ENCODE data around the gene ZNF750.

ZNF750 gene

DNA sequence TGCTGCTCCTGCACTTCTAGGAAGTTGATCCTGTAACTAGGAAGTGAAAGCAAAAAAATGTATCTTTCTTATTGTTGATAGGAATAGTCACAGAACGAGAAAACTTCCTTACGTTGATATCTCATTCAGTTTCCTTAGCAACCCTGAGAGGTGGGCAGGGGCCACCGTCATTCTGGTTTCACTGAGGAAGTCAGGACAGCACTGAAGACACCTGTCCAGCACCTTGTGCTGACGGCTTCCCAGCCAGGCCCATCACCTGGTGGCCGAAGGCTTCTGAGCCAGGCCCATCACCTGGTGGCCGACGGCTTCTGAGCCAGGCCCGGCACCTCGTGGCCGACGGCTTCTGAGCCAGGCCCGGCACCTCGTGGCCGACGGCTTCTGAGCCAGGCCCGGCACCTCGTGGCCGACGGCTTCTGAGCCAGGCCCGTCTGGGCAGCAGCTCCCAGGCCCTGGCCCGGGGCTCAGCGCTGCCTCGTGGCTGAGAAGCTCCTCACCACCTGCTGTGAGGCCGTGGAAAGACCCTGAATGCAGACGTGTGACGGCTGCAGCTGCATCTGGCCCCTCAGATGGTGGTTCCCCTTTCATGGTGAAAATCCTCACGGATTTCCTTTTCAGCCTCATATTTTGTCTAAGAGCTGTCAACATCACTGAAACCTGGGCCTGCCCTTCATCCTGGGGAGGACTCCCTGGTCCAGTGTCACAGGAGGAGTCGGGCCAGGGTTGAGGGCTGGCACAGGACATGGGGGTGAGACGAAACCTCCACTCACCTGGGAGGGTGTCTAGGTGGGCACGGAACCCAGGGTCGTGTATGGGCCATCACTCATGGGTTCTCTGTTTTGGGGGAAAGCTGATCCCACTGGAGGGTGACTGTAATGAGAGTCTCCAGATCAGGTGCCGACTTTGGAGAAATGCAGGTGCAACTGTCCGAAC is 33.0 kb upstream of the ZNF750 start:
- H3K4me3 ChIP-seq (replicated peaks; ENCODE audit: low read depth, low read length), result no peak overlapping the region
- TF ChIP-seq, protein P1, sequence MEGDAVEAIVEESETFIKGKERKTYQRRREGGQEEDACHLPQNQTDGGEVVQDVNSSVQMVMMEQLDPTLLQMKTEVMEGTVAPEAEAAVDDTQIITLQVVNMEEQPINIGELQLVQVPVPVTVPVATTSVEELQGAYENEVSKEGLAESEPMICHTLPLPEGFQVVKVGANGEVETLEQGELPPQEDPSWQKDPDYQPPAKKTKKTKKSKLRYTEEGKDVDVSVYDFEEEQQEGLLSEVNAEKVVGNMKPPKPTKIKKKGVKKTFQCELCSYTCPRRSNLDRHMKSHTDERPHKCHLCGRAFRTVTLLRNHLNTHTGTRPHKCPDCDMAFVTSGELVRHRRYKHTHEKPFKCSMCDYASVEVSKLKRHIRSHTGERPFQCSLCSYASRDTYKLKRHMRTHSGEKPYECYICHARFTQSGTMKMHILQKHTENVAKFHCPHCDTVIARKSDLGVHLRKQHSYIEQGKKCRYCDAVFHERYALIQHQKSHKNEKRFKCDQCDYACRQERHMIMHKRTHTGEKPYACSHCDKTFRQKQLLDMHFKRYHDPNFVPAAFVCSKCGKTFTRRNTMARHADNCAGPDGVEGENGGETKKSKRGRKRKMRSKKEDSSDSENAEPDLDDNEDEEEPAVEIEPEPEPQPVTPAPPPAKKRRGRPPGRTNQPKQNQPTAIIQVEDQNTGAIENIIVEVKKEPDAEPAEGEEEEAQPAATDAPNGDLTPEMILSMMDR (IDR thresholded peaks at IDR 0.05; ENCODE audit: low read depth, low read length, missing control alignments), result no peak
- DNase-seq (ENCODE audit: extremely low read depth, low read depth), result no peak

DNA sequence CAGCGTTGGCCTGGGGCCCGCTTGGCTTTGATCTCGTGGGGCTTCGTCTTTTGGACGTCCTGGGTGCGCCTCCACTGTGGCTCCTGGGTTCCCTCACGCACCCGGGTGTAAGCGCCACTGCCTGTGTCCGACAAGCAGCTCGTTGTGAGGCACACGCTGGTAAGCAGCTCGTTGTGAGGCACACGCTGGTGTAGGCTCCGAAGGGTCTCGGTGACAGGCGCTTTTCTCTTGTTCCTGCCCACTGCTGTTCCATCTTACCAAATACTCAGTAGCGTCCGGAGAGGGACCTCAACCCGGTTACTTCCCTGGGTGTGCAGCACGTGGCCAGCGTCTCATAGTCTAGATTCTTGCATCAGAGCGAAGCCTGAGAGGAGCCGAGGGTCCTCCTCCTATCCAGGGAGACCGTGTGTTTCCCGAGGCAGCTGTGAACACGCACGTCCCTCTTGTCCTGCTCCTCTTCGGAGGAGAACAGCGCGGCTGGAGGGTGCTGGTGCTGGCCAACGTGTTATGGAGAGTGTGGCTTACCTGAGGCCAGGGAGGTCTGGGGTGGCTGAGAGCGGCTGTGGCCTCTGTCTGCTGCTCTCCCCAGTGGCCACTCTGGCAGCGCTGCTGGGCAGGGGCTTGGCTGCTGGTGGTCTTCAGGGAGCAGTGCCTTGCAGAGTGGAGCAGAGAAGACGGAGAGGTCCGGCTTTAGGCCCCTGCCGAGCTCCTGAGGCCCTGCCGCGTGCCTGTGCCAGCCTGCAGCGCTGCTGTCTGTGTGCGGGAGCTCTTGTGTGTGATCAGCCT is 32.1 kb upstream of the ZNF750 start:
- DNase-seq (ENCODE audit: extremely low read depth, low read depth), result no peak
- H3K4me3 ChIP-seq (replicated peaks; ENCODE audit: low read depth, low read length), result no peak overlapping the region
- TF ChIP-seq, protein P1 (IDR thresholded peaks at IDR 0.05; ENCODE audit: low read depth, low read length, missing control alignments), result no peak

DNA sequence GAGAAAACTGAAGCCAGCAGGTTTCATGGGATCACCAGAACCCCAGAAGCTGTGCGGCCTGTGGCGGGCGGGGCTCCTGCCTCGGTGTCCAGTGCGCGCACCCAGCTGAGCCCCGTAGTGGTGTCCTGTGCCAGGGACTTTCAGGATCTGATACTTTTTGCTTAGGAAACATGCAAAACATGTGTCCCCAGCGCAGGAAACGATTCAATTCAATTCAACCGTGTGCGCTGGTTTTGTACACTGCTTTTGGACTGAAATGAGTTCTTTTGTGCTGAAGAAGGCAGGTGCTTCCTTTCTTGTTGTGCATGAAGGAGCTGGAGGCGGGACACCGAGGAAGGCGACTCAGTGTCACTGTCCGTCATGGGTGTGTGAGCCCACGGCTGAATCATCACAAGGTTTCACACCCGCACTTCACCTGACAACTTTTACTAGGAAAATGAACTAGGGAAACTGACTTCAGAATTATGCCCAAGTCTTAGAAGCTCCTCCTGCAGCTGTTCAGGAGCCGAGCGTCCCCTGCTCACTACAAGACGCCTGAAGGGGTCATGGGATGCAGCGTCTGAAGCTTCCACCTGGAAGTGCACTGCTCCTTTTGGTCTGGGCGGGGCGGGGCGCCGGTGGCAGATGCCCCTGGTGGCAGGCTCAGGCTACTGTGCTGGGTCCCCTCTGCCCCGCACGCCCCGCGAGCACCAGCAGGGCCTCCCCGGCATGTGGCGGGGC is 31.4 kb upstream of the ZNF750 start:
- TF ChIP-seq, protein P1 (IDR thresholded peaks at IDR 0.05; ENCODE audit: low read depth, low read length, missing control alignments), result no peak
- no peak overlapping the region for H3K4me3 ChIP-seq (replicated peaks; ENCODE audit: low read depth, low read length)
- DNase-seq (ENCODE audit: extremely low read depth, low read depth), result no peak

- H3K4me3 ChIP-seq (replicated peaks; ENCODE audit: low read depth, low read length), result no peak overlapping the region
- no peak for DNase-seq (ENCODE audit: extremely low read depth, low read depth)
- TF ChIP-seq, protein P1 (IDR thresholded peaks at IDR 0.05; ENCODE audit: low read depth, low read length, missing control alignments), result no peak
These were observed 30.7 kb upstream of the ZNF750 start for GRCh38 chr17:82870541-82870940.

DNA sequence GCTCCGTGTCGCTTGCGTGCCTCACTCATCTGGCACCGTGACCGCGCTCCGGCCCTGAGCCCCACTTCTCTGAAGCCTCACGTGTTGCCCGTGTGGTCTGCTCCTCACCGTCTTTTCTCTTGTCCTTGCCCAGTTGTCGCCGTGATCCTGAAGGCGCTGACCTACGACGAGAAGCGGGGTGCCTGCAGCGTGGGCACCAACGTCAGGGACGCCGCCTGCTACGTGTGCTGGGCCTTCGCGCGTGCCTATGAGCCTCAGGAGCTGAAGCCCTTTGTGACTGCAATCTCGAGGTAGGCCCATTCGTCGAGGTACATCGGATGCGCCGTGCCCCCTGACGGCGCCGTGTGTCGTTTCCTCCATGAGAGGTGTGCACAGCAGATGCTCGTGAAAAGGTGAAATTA is 30.3 kb upstream of the ZNF750 start:
- H3K4me3 ChIP-seq (replicated peaks; ENCODE audit: low read depth, low read length), result no peak overlapping the region
- TF ChIP-seq, protein P1 (IDR thresholded peaks at IDR 0.05; ENCODE audit: low read depth, low read length, missing control alignments), result no peak
- DNase-seq (ENCODE audit: extremely low read depth, low read depth), result no peak

DNA sequence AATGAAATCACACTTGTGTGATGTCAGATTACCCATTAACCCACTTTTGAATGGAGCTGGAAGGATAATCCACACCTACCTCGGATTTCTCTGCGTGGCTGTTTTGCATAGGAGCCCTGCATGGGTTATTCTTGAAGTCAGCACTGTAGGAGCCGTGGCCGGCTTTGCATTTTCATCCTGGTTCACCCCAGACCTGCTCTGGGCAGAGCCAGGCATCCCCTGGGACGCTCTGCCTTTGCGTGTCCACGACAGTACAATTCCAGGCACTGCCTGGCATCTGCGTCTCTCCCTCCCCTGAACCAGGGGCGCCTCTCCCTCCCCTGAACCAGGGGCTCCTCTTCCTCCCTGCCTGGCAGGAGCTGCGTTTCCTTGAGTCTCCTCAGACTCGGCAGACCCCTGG is 29.7 kb upstream of the ZNF750 start:
- TF ChIP-seq, protein P1 (IDR thresholded peaks at IDR 0.05; ENCODE audit: low read depth, low read length, missing control alignments), result no peak
- H3K4me3 ChIP-seq (replicated peaks; ENCODE audit: low read depth, low read length), result no peak overlapping the region
- no peak for DNase-seq (ENCODE audit: extremely low read depth, low read depth)
